Astrocyte (in vitro differentiated cells and primary cell): ENCODE data around the gene LRRC63.

Experiments used
- CTCF ChIP-seq: IDR thresholded peaks from 2 replicates; pipeline ENCODE4 v1.5.1; 2011; ENCODE audit warnings: low read depth, mild to moderate bottlenecking, inconsistent platforms, low read length, moderate library complexity; ENCODE audit not compliant: insufficient read depth
- EZH2 ChIP-seq: IDR thresholded peaks from 2 replicates; pipeline ENCODE4 v1.6.1; 2012; ENCODE audit warnings: mild to moderate bottlenecking, low read length, inconsistent platforms; ENCODE audit not compliant: insufficient read depth

- TF ChIP-seq CTCF (no peak), EZH2 (no peak)
These were observed 1.2 kb upstream of the LRRC63 start for GRCh38 chr13:46210362-46211083.
